GM18505 (cell line): ENCODE data around the gene RAB1B.

Source experiments
- ATAC-seq: cut with Tn5 transposase; IDR thresholded peaks from one replicate; pipeline ENCODE4 v1.9.1; 2021; ENCODE audit not compliant: unreplicated experiment
- POLR2A ChIP-seq: IDR thresholded peaks from 4 replicates; pipeline ENCODE4 v1.6.1; 2011; ENCODE audit warnings: borderline replicate concordance; ENCODE audit not compliant: insufficient read depth, insufficient read length; ENCODE audit errors: extremely low read depth

The RAB1B gene

GRCh38 chr11:66268244-66268951, at the start of gene RAB1B:
TSS of gene RAB1B (plus strand) at chr11:66268639. CDS start at chr11:66268680, 41 bp downstream.
- ATAC-seq = peak; percentile 76
- TF ChIP-seq POLR2A = peak; percentile 64

- TF ChIP-seq POLR2A = no peak
- no peak for ATAC-seq
Measured at GRCh38 chr11:66218846-66219620, 49.4 kb upstream of the RAB1B start.

- TF ChIP-seq POLR2A = no peak
- no peak for ATAC-seq
Measured at GRCh38 chr11:66219846-66220565, 48.4 kb upstream of the RAB1B start.

- no peak for ATAC-seq
- TF ChIP-seq POLR2A = no peak
Measured at GRCh38 chr11:66220566-66220935, 47.9 kb upstream of the RAB1B start.

- TF ChIP-seq POLR2A = no peak
- no peak for ATAC-seq
Measured at GRCh38 chr11:66221012-66221411, 47.4 kb upstream of the RAB1B start.

DNA sequence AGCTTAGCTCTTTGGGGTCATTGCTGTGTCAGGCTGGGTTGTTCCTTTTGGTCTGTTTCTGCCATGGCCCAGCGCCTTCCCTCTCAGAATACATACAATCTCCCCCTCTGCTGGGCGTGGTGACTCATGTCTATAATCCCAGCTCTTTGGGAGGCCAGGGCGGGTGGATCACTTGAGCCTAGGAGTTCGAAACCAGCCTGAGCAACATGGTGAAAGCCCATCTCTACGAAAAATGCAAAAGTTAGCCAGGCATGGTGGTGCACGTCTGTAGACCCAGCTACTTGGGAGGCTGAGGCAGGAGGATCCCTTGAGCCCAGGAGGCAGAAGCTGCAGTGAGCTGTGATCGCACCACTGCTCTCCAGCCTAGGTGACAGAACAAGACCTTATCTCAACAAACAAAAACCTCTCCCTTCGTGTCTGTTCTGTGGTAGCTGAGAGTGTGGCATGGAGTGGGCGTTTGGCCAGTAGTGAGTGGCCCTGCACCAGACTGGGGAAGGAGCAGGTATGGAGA, 46.7 kb upstream of the RAB1B start:
- no peak for TF ChIP-seq POLR2A
- peak; percentile 12 for ATAC-seq

- no peak for TF ChIP-seq POLR2A
- peak; percentile 81 for ATAC-seq
Measured at GRCh38 chr11:66222358-66223149, 45.9 kb upstream of the RAB1B start.

- no peak for TF ChIP-seq POLR2A
- ATAC-seq = no peak
Measured at GRCh38 chr11:66224226-66224855, 44.1 kb upstream of the RAB1B start.

- TF ChIP-seq POLR2A = no peak
Measured at GRCh38 chr11:66225066-66225465, 43.4 kb upstream of the RAB1B start.

DNA sequence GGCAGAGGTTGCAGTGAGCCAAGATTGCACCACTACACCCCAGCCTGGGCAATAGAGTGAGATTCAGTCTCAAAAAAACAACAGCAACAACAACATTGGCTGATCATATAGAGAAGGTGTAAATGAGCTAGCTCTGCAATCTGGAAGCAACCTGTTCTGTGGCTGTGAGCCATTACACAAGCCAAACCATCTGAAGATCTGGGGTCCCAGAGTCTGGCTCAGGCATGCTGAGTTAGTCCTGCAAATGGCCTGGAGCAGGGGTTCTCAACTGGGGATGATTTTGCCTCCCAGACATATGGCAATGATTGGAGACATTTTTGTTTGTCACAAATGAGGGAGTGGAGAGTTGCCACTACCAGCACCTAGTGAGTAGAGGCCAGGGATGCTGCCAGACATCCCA, 42.3 kb upstream of the RAB1B start:
- no peak for ATAC-seq
- no peak for TF ChIP-seq POLR2A

More at GRCh38 chr11:66225066-66225465, 43.4 kb upstream of the RAB1B start:
- ATAC-seq = no peak

GRCh38 chr11:66227700-66228099, 40.7 kb upstream of the RAB1B start:
- no peak for TF ChIP-seq POLR2A
- ATAC-seq = no peak

- ATAC-seq = no peak
- no peak for TF ChIP-seq POLR2A
Measured at GRCh38 chr11:66228521-66228920, 39.9 kb upstream of the RAB1B start.
